H9 (cell line): ENCODE data around the gene CDYL2. TPM values are rescaled to one million over a fixed set of nuclear protein-coding genes. Genes with fewer than 3 reads are reported as not detected.

Experiments used
- DNase-seq: peaks from one replicate; pipeline ENCODE4 v3.0.0-alpha.2; 2017
- H2AFZ ChIP-seq: one replicate; pipeline ENCODE4 v1.6.1; 2013; ENCODE audit warnings: mild to moderate bottlenecking, low read length, control low read depth, moderate library complexity
- H2AK5ac ChIP-seq: 2 replicates; pipeline ENCODE4 v1.6.1; 2013; ENCODE audit warnings: low read length, control low read depth, mixed read lengths; ENCODE audit not compliant: insufficient read length
- H2BK120ac ChIP-seq: one replicate; pipeline ENCODE4 v1.6.1; 2013; ENCODE audit warnings: low read depth, mild to moderate bottlenecking, low read length, control low read depth, inconsistent platforms; ENCODE audit not compliant: poor library complexity, severe bottlenecking
- H2BK12ac ChIP-seq: 2 replicates; pipeline ENCODE4 v1.6.1; 2013; ENCODE audit warnings: low read length, control low read depth, mixed read lengths, low read depth; ENCODE audit not compliant: insufficient read length
- H2BK15ac ChIP-seq: 2 replicates; pipeline ENCODE4 v1.6.1; 2013; ENCODE audit warnings: low read depth, low read length, control low read depth
- H2BK20ac ChIP-seq: one replicate; pipeline ENCODE4 v1.6.1; 2013; ENCODE audit warnings: low read depth, mild to moderate bottlenecking, low read length, control low read depth, inconsistent platforms; ENCODE audit not compliant: poor library complexity, severe bottlenecking
- H2BK5ac ChIP-seq: 2 replicates; pipeline ENCODE4 v1.6.1; 2013; ENCODE audit warnings: low read length, control low read depth, mixed read lengths; ENCODE audit not compliant: insufficient read length
- H3K14ac ChIP-seq: 2 replicates; pipeline ENCODE4 v1.6.1; 2013; ENCODE audit warnings: low read length, control low read depth; ENCODE audit not compliant: insufficient read depth
- H3K18ac ChIP-seq: 2 replicates; pipeline ENCODE4 v1.6.1; 2013; ENCODE audit warnings: low read depth, mild to moderate bottlenecking, mixed read lengths, low read length, control low read depth; ENCODE audit not compliant: insufficient read length
- H3K23ac ChIP-seq: 2 replicates; pipeline ENCODE4 v1.6.1; 2013; ENCODE audit warnings: low read length, control low read depth, mixed read lengths, low read depth; ENCODE audit not compliant: insufficient read length
- H3K23me2 ChIP-seq: 2 replicates; pipeline ENCODE4 v1.6.1; 2013; ENCODE audit warnings: low read depth, mild to moderate bottlenecking, mixed read lengths, low read length, control low read depth; ENCODE audit not compliant: insufficient read length, poor library complexity, severe bottlenecking
- H3K27ac ChIP-seq: 2 replicates; pipeline ENCODE4 v1.5.1; 2013; ENCODE audit warnings: low read length, control low read depth, mixed read lengths, low read depth; ENCODE audit not compliant: insufficient read length
- H3K27me3 ChIP-seq: 2 replicates; pipeline ENCODE4 v1.6.1; 2013; ENCODE audit warnings: low read length, control low read depth, inconsistent platforms; ENCODE audit not compliant: insufficient read depth
- H3K4ac ChIP-seq: 2 replicates; pipeline ENCODE4 v1.6.1; 2013; ENCODE audit warnings: low read depth, mild to moderate bottlenecking, control low read depth, inconsistent platforms, low read length, moderate library complexity
- H3K4me1 ChIP-seq: 2 replicates; pipeline ENCODE4 v1.6.1; 2013; ENCODE audit warnings: low read length, control low read depth, inconsistent platforms; ENCODE audit not compliant: insufficient read depth
- H3K4me2 ChIP-seq: 2 replicates; pipeline ENCODE4 v1.6.1; 2013; ENCODE audit warnings: low read length, control low read depth, mixed read lengths; ENCODE audit not compliant: insufficient read length, insufficient read depth
- H3K56ac ChIP-seq: 2 replicates; pipeline ENCODE4 v1.6.1; 2013; ENCODE audit warnings: low read depth, mild to moderate bottlenecking, mixed read lengths, low read length, control low read depth; ENCODE audit not compliant: insufficient read length
- H3K79me1 ChIP-seq: 2 replicates; pipeline ENCODE4 v1.6.1; 2013; ENCODE audit warnings: low read depth, mild to moderate bottlenecking, moderate library complexity, low read length, control low read depth, inconsistent platforms; ENCODE audit not compliant: insufficient read depth, poor library complexity, severe bottlenecking
- H3K79me2 ChIP-seq: 2 replicates; pipeline ENCODE4 v1.6.1; 2013; ENCODE audit warnings: low read length, control low read depth, inconsistent platforms; ENCODE audit not compliant: insufficient read depth
- H3K9ac ChIP-seq: 2 replicates; pipeline ENCODE4 v1.6.1; 2013; ENCODE audit warnings: low read length, control low read depth, mixed read lengths; ENCODE audit not compliant: insufficient read length; ENCODE audit errors: extremely low read depth
- H3K9me3 ChIP-seq: one replicate; pipeline ENCODE4 v1.6.1; 2013; ENCODE audit warnings: low read depth, low read length, inconsistent platforms; ENCODE audit not compliant: control insufficient read depth
- H3T11ph ChIP-seq: one replicate; pipeline ENCODE4 v1.6.1; 2013; ENCODE audit warnings: mild to moderate bottlenecking, low read length, control low read depth, inconsistent platforms
- H4K20me1 ChIP-seq: one replicate; pipeline ENCODE4 v1.6.1; 2013; ENCODE audit not compliant: control insufficient read depth, insufficient read length, insufficient read depth
- H4K5ac ChIP-seq: 2 replicates; pipeline ENCODE4 v1.6.1; 2013; ENCODE audit warnings: low read depth, mild to moderate bottlenecking, mixed read lengths, low read length, control low read depth; ENCODE audit not compliant: insufficient read length
- H4K8ac ChIP-seq: replicated peaks from 2 replicates; pipeline ENCODE4 v1.6.1; 2013; ENCODE audit warnings: low read length, control low read depth, mixed read lengths, low read depth; ENCODE audit not compliant: insufficient read length
- H4K91ac ChIP-seq: 2 replicates; pipeline ENCODE4 v1.6.1; 2013; ENCODE audit warnings: low read depth, mild to moderate bottlenecking, moderate library complexity, mixed read lengths, low read length, control low read depth; ENCODE audit not compliant: insufficient read length
- H3K27ac Mint-ChIP-seq, 3 experiments: 2 replicates in 2 of 3; 3 replicates in 1 of 3; pipeline ENCODE4 v1.8.0; 2020 to 2021; ENCODE audit warnings: mixed read lengths in 3 of 3, mild to moderate bottlenecking in 1 of 3, moderate library complexity in 1 of 3
- H3K27me3 Mint-ChIP-seq: 2 replicates; pipeline ENCODE4 v1.8.0; 2021; ENCODE audit warnings: low read depth, mild to moderate bottlenecking, moderate library complexity, mixed read lengths
- H3K36me3 Mint-ChIP-seq, 3 experiments: 2 replicates in 2 of 3; 3 replicates in 1 of 3; pipeline ENCODE4 v1.8.0; 2020 to 2021; ENCODE audit warnings: low read depth in 3 of 3, mixed read lengths in 3 of 3; ENCODE audit not compliant: insufficient read depth in 1 of 3
- H3K4me1 Mint-ChIP-seq, 2 experiments: 2 replicates each; pipeline ENCODE4 v1.8.0; 2020; ENCODE audit warnings: mixed read lengths in 2 of 2
- H3K4me3 Mint-ChIP-seq, 2 experiments: 2 replicates in 1 of 2; 3 replicates in 1 of 2; pipeline ENCODE4 v1.8.0; 2020 to 2021; ENCODE audit warnings: mild to moderate bottlenecking in 2 of 2, mixed read lengths in 2 of 2, moderate library complexity in 1 of 2
- H3K9me3 Mint-ChIP-seq, 2 experiments: 2 replicates in 1 of 2; 3 replicates in 1 of 2; pipeline ENCODE4 v1.8.0; 2020; ENCODE audit warnings: mild to moderate bottlenecking in 2 of 2, mixed read lengths in 2 of 2, moderate library complexity in 1 of 2
- CTCF ChIP-seq: fragments of 200-600 bp; sonication (generic); conservative IDR thresholded peaks from 3 replicates; pipeline ENCODE4 v1.8.0; 2021; ENCODE audit warnings: antibody characterized with exemption, mild to moderate bottlenecking
- WGBS: extraction: QIAGEN DNeasy Blood & Tissue Kit; methylation state at CpG from one replicate; pipeline ENCODE4 v1.1.7; 2013; ENCODE audit warnings: missing lambda C conversion rate, low lambda C conversion rate, mixed read lengths; ENCODE audit not compliant: insufficient read length; ENCODE audit errors: extremely low coverage; 5-methylcytosine and 5-hydroxymethylcytosine counted together
- total RNA-seq: library from RNA; stranded (reverse); gene quantifications from 2 replicates; pipeline ENCODE4 v1.2.1, GENCODE V29; 2021

Gene CDYL2
- total RNA-seq, 1 experiment from 2014 or later = 4.2 TPM

GRCh38 chr16:80742331-80742730 is 62.1 kb downstream of the CDYL2 start:
- H3K4me1 ChIP-seq = no peaks in the 10 kb centered on the region
- no peak overlapping the region for H3K23ac ChIP-seq
- Mint-ChIP-seq H3K36me3 (no peaks in the 10 kb centered on the region), H3K27ac (no peak overlapping the region), H3K27me3 (no peaks in the 10 kb centered on the region), H3K4me3 (no peak overlapping the region), H3K9me3 (peaks cover 17 to 18% of the 10 kb centered on the region in 2 experiments; a peak in 4 of 5 replicates), H3K4me1 (no peaks in the 10 kb centered on the region; a peak in 1 of 4 replicates)
- H3K4ac ChIP-seq = no peak overlapping the region
- H3K9ac ChIP-seq = no peak overlapping the region
- H2BK15ac ChIP-seq = no peak overlapping the region
- H3K14ac ChIP-seq = no peak overlapping the region
- H3K9me3 ChIP-seq = no peaks in the 10 kb centered on the region
- H2BK20ac ChIP-seq = no peak overlapping the region
- 100% methylated on average over 2 of the region's 2 CpGs for WGBS
- no peak overlapping the region for H4K8ac ChIP-seq
- H4K5ac ChIP-seq = no peak overlapping the region
- TF ChIP-seq CTCF = no peak
- H2BK12ac ChIP-seq = no peak overlapping the region
- no peak overlapping the region for H4K91ac ChIP-seq
- no peaks in the 10 kb centered on the region for H3K79me2 ChIP-seq
- H2AK5ac ChIP-seq = no peak overlapping the region
- DNase-seq = no peak
- H3K27me3 ChIP-seq = no peaks in the 10 kb centered on the region
- H3K27ac ChIP-seq = no peak overlapping the region
- no peak overlapping the region for H2BK120ac ChIP-seq
- H4K20me1 ChIP-seq = no peaks in the 10 kb centered on the region
- no peak overlapping the region for H3K56ac ChIP-seq
- H2AFZ ChIP-seq = no peak overlapping the region
- H3K79me1 ChIP-seq = no peaks in the 10 kb centered on the region
- H3K18ac ChIP-seq = no peak overlapping the region
- no peak overlapping the region for H2BK5ac ChIP-seq
- no peaks in the 10 kb centered on the region for H3K23me2 ChIP-seq
- no peak overlapping the region for H3K4me2 ChIP-seq
- H3T11ph ChIP-seq = no peak overlapping the region
